Activated CD4-positive, alpha-beta T cell treated with anti-CD3 and anti-CD28 coated beads for 1 hour (primary cell): ENCODE data around the gene RALGDS.
"Not testable (repeated sequence)": the region's sequence is repeated elsewhere in the genome, so short reads cannot be mapped to it uniquely, and the experiment has no call there.

ENCODE experiments used
- DNase-seq: peaks from one replicate; pipeline ENCODE4 v3.0.0-alpha.2; 2020

Gene RALGDS

GRCh38 chr9:133083688-133084087 is 37.4 kb downstream of the RALGDS start:
- DNase-seq: not testable (repeated sequence)

GRCh38 chr9:133081957-133082644 is 38.9 kb downstream of the RALGDS start:
- DNase-seq: not testable (repeated sequence)

- DNase-seq: not testable (repeated sequence)
These were observed 40.0 kb downstream of the RALGDS start for GRCh38 chr9:133080786-133081779.

GRCh38 chr9:133080161-133080560 is 40.9 kb downstream of the RALGDS start:
- no peak for DNase-seq

GRCh38 chr9:133078486-133078885 is 42.6 kb downstream of the RALGDS start:
- no peak for DNase-seq

- no peak for DNase-seq
These were observed 44.3 kb downstream of the RALGDS start for GRCh38 chr9:133076691-133077090.

GRCh38 chr9:133075925-133076630 is 45.0 kb downstream of the RALGDS start:
- DNase-seq: no peak

GRCh38 chr9:133074111-133074651 is 46.9 kb downstream of the RALGDS start:
- DNase-seq: no peak

GRCh38 chr9:133073086-133074014 is 47.7 kb downstream of the RALGDS start:
- DNase-seq: no peak

GRCh38 chr9:133072210-133072609 is 48.8 kb downstream of the RALGDS start:
- not testable (repeated sequence) for DNase-seq

GRCh38 chr9:133071484-133072150 is 49.4 kb downstream of the RALGDS start:
- DNase-seq: no peak

- DNase-seq: not testable (repeated sequence)
These were observed 50.1 kb downstream of the RALGDS start for GRCh38 chr9:133070985-133071384.

- not testable (repeated sequence) for DNase-seq
These were observed 50.5 kb downstream of the RALGDS start for GRCh38 chr9:133070500-133070961.

- DNase-seq: not testable (repeated sequence)
These were observed 52.6 kb downstream of the RALGDS start for GRCh38 chr9:133068431-133068830.

GRCh38 chr9:133067813-133068212 is 53.2 kb downstream of the RALGDS start:
- no peak for DNase-seq

- no peak for DNase-seq
These were observed 54.0 kb downstream of the RALGDS start for GRCh38 chr9:133067006-133067405.

GRCh38 chr9:133066181-133066983 is 54.7 kb downstream of the RALGDS start:
- DNase-seq: no peak

- DNase-seq: no peak
These were observed 56.0 kb downstream of the RALGDS start for GRCh38 chr9:133065070-133065388.

GRCh38 chr9:133064241-133065069 is 56.6 kb downstream of the RALGDS start:
- DNase-seq: no peak
